HCT116 (cell line): ENCODE measurements around the gene RANBP3L. TPM values are rescaled to one million over a fixed set of nuclear protein-coding genes. Genes with fewer than 3 reads are reported as not detected.

Source experiments
- ATAC-seq: fragments of 200-7000 bp; cut with Tn5 transposase; 2 replicates; pipeline ENCODE4 v1.9.1; 2020; ENCODE audit warnings: mild to moderate bottlenecking, moderate library complexity
- BruUV-seq: library from RNA; stranded (reverse); fragments of 400-500 nt; replicated peaks from 2 replicates; lab custom pipeline; 2021; lab: Mats Ljungman, UMichigan
- CTCF ChIA-PET: fragments of 300-600 bp; sonication (Branson Sonifier 250); formaldehyde crosslinking; loops from one replicate; lab custom pipeline; 2021; ENCODE audit warnings: antibody characterized with exemption; lab: Charles Lee
- POLR2A ChIA-PET: fragments of 300-600, 350-600 bp; sonication (Branson Sonifier 250); formaldehyde crosslinking; loops from one replicate; lab custom pipeline; 2021; ENCODE audit warnings: antibody characterized with exemption; lab: Charles Lee
- RAD21 ChIA-PET, 2 experiments: fragments of 300-600 bp; sonication (Branson Sonifier 250); formaldehyde crosslinking; loops; one replicate each; lab custom pipeline; 2023; ENCODE audit warnings: low total read pairs in 2 of 2; ENCODE audit not compliant: uncharacterized antibody in 2 of 2, unreplicated experiment in 2 of 2, low non-redundant PET in 1 of 2; lab: Charles Lee
- DNase-seq: peaks from one replicate; pipeline ENCODE4 v3.0.0-alpha.2; 2010; ENCODE audit warnings: low read depth, low spot score
- H2AFZ ChIP-seq: fragments of 200-600 bp; shearing (Covaris generic), sonication (generic); 2 replicates; pipeline ENCODE4 v1.6.1; 2017; ENCODE audit warnings: low read depth, mixed run types, mixed read lengths, antibody characterized with exemption, low read length; ENCODE audit not compliant: poor library complexity, severe bottlenecking
- H3K27ac ChIP-seq: 2 replicates; pipeline ENCODE4 v1.5.1; 2012; ENCODE audit warnings: low read depth, low read length
- H3K27me3 ChIP-seq: fragments of 200-600 bp; sonication (generic); 2 replicates; pipeline ENCODE4 v1.6.1; 2016; ENCODE audit warnings: mixed run types, low read length, mixed read lengths; ENCODE audit not compliant: insufficient read depth
- H3K36me3 ChIP-seq, 2 experiments: fragments of 200-500 bp in 1 of 2; fragments of 200-600 bp in 1 of 2; sonication (Bioruptor generic) in 1 of 2; sonication (generic) in 1 of 2; 2 replicates each; pipeline versions ENCODE4 v1.5.1 to v1.6.1; 2014 to 2016; ENCODE audit warnings: low read length in 2 of 2, inconsistent platforms in 1 of 2, mixed read lengths in 1 of 2, mixed run types in 1 of 2; ENCODE audit not compliant: insufficient read depth in 2 of 2, control insufficient read depth in 1 of 2
- H3K4me1 ChIP-seq, 2 experiments: fragments of 200-600 bp in 1 of 2; sonication (generic) in 1 of 2; 2 replicates each; pipeline versions ENCODE4 v1.5.1 to v1.6.1; 2012 to 2017; ENCODE audit warnings: low read length in 2 of 2, inconsistent platforms in 1 of 2, mild to moderate bottlenecking in 1 of 2, mixed read lengths in 1 of 2, mixed run types in 1 of 2, moderate library complexity in 1 of 2; ENCODE audit not compliant: insufficient read depth in 2 of 2, control insufficient read depth in 1 of 2
- H3K4me2 ChIP-seq: fragments of 200-600 bp; sonication (generic); 2 replicates; pipeline ENCODE4 v1.6.1; 2017; ENCODE audit warnings: mixed run types, low read length, mixed read lengths
- H3K4me3 ChIP-seq, 2 experiments: fragments of 200-600 bp in 1 of 2; sonication (generic) in 1 of 2; replicated peaks in 1 of 2; 2 replicates each; pipeline ENCODE4 v1.5.1; 2011 to 2016; ENCODE audit warnings: low read length in 2 of 2, control low read depth in 1 of 2, low read depth in 1 of 2, mild to moderate bottlenecking in 1 of 2, mixed read lengths in 1 of 2, mixed run types in 1 of 2
- H3K79me2 ChIP-seq: fragments of 200-600 bp; sonication (generic); 2 replicates; pipeline ENCODE4 v1.6.1; 2017; ENCODE audit warnings: mild to moderate bottlenecking, mixed run types, low read length, moderate library complexity, mixed read lengths; ENCODE audit not compliant: insufficient read depth
- H3K9ac ChIP-seq: fragments of 200-600 bp; sonication (generic); 2 replicates; pipeline ENCODE4 v1.6.1; 2016; ENCODE audit warnings: low read length, mixed read lengths
- H3K9me2 ChIP-seq: fragments of 200-600 bp; sonication (generic), shearing (Covaris generic); 2 replicates; pipeline ENCODE4 v1.6.1; 2017; ENCODE audit warnings: mixed run types, mild to moderate bottlenecking, moderate library complexity; ENCODE audit not compliant: insufficient read depth
- H3K9me3 ChIP-seq, 2 experiments: fragments of 200-500 bp in 1 of 2; fragments of 200-600 bp in 1 of 2; sonication (Bioruptor generic) in 1 of 2; sonication (generic) in 1 of 2; 2 replicates each; pipeline ENCODE4 v1.6.1; 2014 to 2017; ENCODE audit warnings: low read length in 2 of 2, mixed read lengths in 2 of 2, inconsistent platforms in 1 of 2, low read depth in 1 of 2, mild to moderate bottlenecking in 1 of 2, mixed run types in 1 of 2, moderate library complexity in 1 of 2; ENCODE audit not compliant: control insufficient read depth in 1 of 2, insufficient read depth in 1 of 2
- H4K20me1 ChIP-seq: fragments of 200-600 bp; sonication (generic), shearing (Covaris generic); 2 replicates; pipeline ENCODE4 v1.6.1; 2017; ENCODE audit warnings: mixed run types, mild to moderate bottlenecking, moderate library complexity; ENCODE audit not compliant: insufficient read depth
- CBX3 ChIP-seq: IDR thresholded peaks from 2 replicates; pipeline ENCODE4 v1.6.1; 2012; ENCODE audit warnings: low read depth
- CEBPB ChIP-seq: IDR thresholded peaks from 2 replicates; pipeline ENCODE4 v1.6.1; 2012; ENCODE audit warnings: low read depth
- EGR1 ChIP-seq: IDR thresholded peaks from 2 replicates; pipeline ENCODE4 v1.6.1; 2012; ENCODE audit warnings: low read depth
- EZH2 ChIP-seq: fragments of 200-600 bp; sonication (generic); IDR thresholded peaks from 2 replicates; pipeline ENCODE4 v1.6.1; 2017; ENCODE audit warnings: antibody characterized with exemption, mixed run types
- EZH2phosphoT487 ChIP-seq: fragments of 200-600 bp; IDR thresholded peaks from 2 replicates; pipeline ENCODE4 v1.6.1; 2018; ENCODE audit warnings: antibody characterized with exemption, borderline replicate concordance
- FOSL1 ChIP-seq: IDR thresholded peaks from 2 replicates; pipeline ENCODE4 v1.6.1; 2012; ENCODE audit warnings: low read depth
- JUND ChIP-seq: IDR thresholded peaks from 2 replicates; pipeline ENCODE4 v1.6.1; 2012
- SIN3A ChIP-seq: IDR thresholded peaks from 2 replicates; pipeline ENCODE4 v1.6.1; 2012; ENCODE audit warnings: low read depth
- TCF7L2 ChIP-seq: IDR thresholded peaks from 2 replicates; pipeline ENCODE4 v1.7.0; 2011; ENCODE audit warnings: borderline replicate concordance, inconsistent platforms; ENCODE audit not compliant: insufficient read depth, insufficient read length; ENCODE audit errors: extremely low read depth
- ZBTB33 ChIP-seq: IDR thresholded peaks from 2 replicates; pipeline ENCODE4 v1.6.1; 2011; ENCODE audit warnings: mild to moderate bottlenecking, low read length, moderate library complexity; ENCODE audit not compliant: insufficient replicate concordance; ENCODE audit errors: extremely low read depth
- ZNF274 ChIP-seq: fragments of 200-500 bp; sonication (Bioruptor generic); IDR thresholded peaks from 2 replicates; pipeline ENCODE4 v1.6.1; 2014; ENCODE audit warnings: mild to moderate bottlenecking, low read depth, low read length, inconsistent platforms
- intact Hi-C: fragments of 100-400 bp; cut with micrococcal nuclease; formaldehyde crosslinking; loops from 2 replicates; pipeline ENCODE4 v1.10.0; 2022
- total RNA-seq: library from RNA; stranded (reverse); gene quantifications from one replicate; pipeline ENCODE4 v1.2.1, GENCODE V29; 2021; ENCODE audit not compliant: unreplicated experiment

Gene RANBP3L
- total RNA-seq, 1 experiment from 2014 or later = not detected

DNA sequence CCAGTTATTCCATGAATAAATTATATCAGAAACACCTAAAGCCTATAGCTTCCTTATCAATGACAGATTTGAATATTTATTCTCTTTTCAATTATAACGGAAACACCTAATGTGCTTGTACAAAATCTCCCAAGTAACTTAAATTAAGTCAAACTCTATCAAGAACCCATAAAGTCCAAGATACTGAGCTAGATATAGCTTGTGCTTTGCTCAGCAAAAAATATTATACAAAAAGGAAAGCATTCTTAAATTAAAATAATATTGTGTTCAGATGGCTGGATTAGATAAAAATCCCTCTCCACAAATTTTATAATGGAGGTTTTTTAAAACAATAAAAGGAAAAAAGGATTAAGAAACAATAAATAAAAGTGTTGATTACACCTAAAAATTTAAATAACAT, 83.7 kb downstream of the RANBP3L start:
- no TSS peak for BruUV-seq
- Histone ChIP-seq H3K4me2 (no peak overlapping the region), H2AFZ (no peak overlapping the region), H3K4me3 (no peak overlapping the region), H3K9me3 (no peaks in the 10 kb centered on the region), H3K9me2 (no peaks in the 10 kb centered on the region), H3K9ac (no peak overlapping the region), H3K4me1 (no peaks in the 10 kb centered on the region), H3K27me3 (no peaks in the 10 kb centered on the region), H3K27ac (no peak overlapping the region), H3K79me2 (no peaks in the 10 kb centered on the region), H3K36me3 (no peaks in the 10 kb centered on the region; a peak in 2 of 4 replicates), H4K20me1 (no peaks in the 10 kb centered on the region)
- TF ChIP-seq ZNF274 = no peak
- RAD21 ChIA-PET = no interaction called here
- DNase-seq (no peak), ATAC-seq (no peak)
- CTCF ChIA-PET = no interaction called here
- intact Hi-C loops = no loop called here
- POLR2A ChIA-PET = interaction anchor here (0.8 kb wide), 1 partner anchor 24 kb away, joined by 3 read pairs; the partner anchor contains the start of gene NADK2

- Histone ChIP-seq H4K20me1 (no peaks in the 10 kb centered on the region), H3K36me3 (no peaks in the 10 kb centered on the region; a peak in 2 of 4 replicates), H3K9me2 (no peaks in the 10 kb centered on the region), H3K27ac (no peak overlapping the region), H3K4me3 (no peak overlapping the region), H3K4me1 (no peaks in the 10 kb centered on the region), H3K27me3 (no peaks in the 10 kb centered on the region), H3K9ac (no peak overlapping the region), H3K79me2 (no peaks in the 10 kb centered on the region), H2AFZ (no peak overlapping the region), H3K4me2 (no peak overlapping the region), H3K9me3 (no peaks in the 10 kb centered on the region)
- no TSS peak for BruUV-seq
- ATAC-seq (no peak), DNase-seq (no peak)
- intact Hi-C loops = no loop called here
- RAD21 ChIA-PET = no interaction called here
- CTCF ChIA-PET = interaction anchor here (1.7 kb wide), 1 partner anchor 10 kb away, joined by 5 read pairs; no protein-coding TSS in a partner anchor
- POLR2A ChIA-PET = interaction anchor here (0.8 kb wide), 1 partner anchor 24 kb away, joined by 3 read pairs; the partner anchor contains the start of gene NADK2
- TF ChIP-seq FOSL1 (no peak), TCF7L2 (no peak), JUND (no peak), CBX3 (no peak), EGR1 (no peak), CEBPB (no peak), SIN3A (no peak), ZBTB33 (no peak), EZH2phosphoT487 (no peak), ZNF274 (no peak), EZH2 (no peak)
These were observed 84.1 kb downstream of the RANBP3L start for GRCh38 chr5:36217567-36217966.
